MM.1S (cell line): ENCODE data around the gene LIME1.

ENCODE experiments used
- DNase-seq: peaks from one replicate; pipeline ENCODE4 v3.0.0-alpha.2; 2015
- H2AFZ ChIP-seq: fragments of 300-600 bp; sonication (generic); 2 replicates; pipeline ENCODE4 v1.6.0; 2016; ENCODE audit warnings: antibody characterized with exemption, low read length
- H3F3A ChIP-seq: fragments of 300-600 bp; sonication (generic); 2 replicates; pipeline ENCODE4 v1.6.1; 2016; ENCODE audit warnings: mild to moderate bottlenecking, antibody characterized with exemption, low read length, moderate library complexity, mixed read lengths; ENCODE audit not compliant: insufficient read depth
- H3K27ac ChIP-seq: fragments of 300-600 bp; sonication (generic); 2 replicates; pipeline ENCODE4 v1.5.1; 2016; ENCODE audit warnings: mild to moderate bottlenecking, low read length
- H3K27me3 ChIP-seq: fragments of 300-600 bp; sonication (generic); replicated peaks from 2 replicates; pipeline ENCODE4 v1.6.0; 2016; ENCODE audit warnings: low read length; ENCODE audit not compliant: insufficient read depth
- H3K36me3 ChIP-seq: fragments of 300-600 bp; sonication (generic); replicated peaks from 2 replicates; pipeline ENCODE4 v1.6.1; 2016; ENCODE audit warnings: mild to moderate bottlenecking, low read length, mixed read lengths; ENCODE audit not compliant: insufficient read depth
- H3K4me1 ChIP-seq: fragments of 300-600 bp; sonication (generic); 2 replicates; pipeline ENCODE4 v1.6.1; 2016; ENCODE audit warnings: low read length, mixed read lengths
- H3K4me2 ChIP-seq: fragments of 300-600 bp; sonication (generic); 2 replicates; pipeline ENCODE4 v1.6.0; 2016; ENCODE audit warnings: low read depth, low read length
- H3K4me3 ChIP-seq: fragments of 300-600 bp; sonication (generic); 2 replicates; pipeline ENCODE4 v1.5.1; 2016; ENCODE audit warnings: low read length, mixed read lengths
- H3K79me2 ChIP-seq: fragments of 300-600 bp; sonication (generic); 2 replicates; pipeline ENCODE4 v1.6.1; 2016; ENCODE audit warnings: mixed run types, low read length, mixed read lengths
- H3K9ac ChIP-seq: fragments of 300-600 bp; sonication (generic); 2 replicates; pipeline ENCODE4 v1.6.1; 2016; ENCODE audit warnings: low read length, mixed read lengths
- H3K9me2 ChIP-seq: fragments of 300-600 bp; sonication (generic); replicated peaks from 2 replicates; pipeline ENCODE4 v1.6.1; 2016; ENCODE audit warnings: mild to moderate bottlenecking, low read length, mixed read lengths; ENCODE audit not compliant: insufficient read depth
- H3K9me3 ChIP-seq: fragments of 300-600 bp; sonication (generic); replicated peaks from 2 replicates; pipeline ENCODE4 v1.6.1; 2016; ENCODE audit warnings: mild to moderate bottlenecking, low read length, mixed read lengths; ENCODE audit not compliant: insufficient read depth
- H4K20me1 ChIP-seq: fragments of 300-600 bp; sonication (generic); 2 replicates; pipeline ENCODE4 v1.6.1; 2016; ENCODE audit warnings: mild to moderate bottlenecking, low read length, moderate library complexity, mixed read lengths; ENCODE audit not compliant: insufficient read depth
- EZH2 ChIP-seq: fragments of 300-600 bp; sonication (generic); optimal IDR thresholded peaks from 2 replicates; pipeline ENCODE3; 2017; ENCODE audit warnings: low read depth, mild to moderate bottlenecking, antibody characterized with exemption, low read length, mixed read lengths
- EZH2phosphoT487 ChIP-seq: fragments of 300-600 bp; sonication (generic); IDR thresholded peaks from 2 replicates; pipeline ENCODE4 v1.6.1; 2018; ENCODE audit warnings: antibody characterized with exemption, low read length
- TF ChIP-seq, protein P1 (sequence below): fragments of 300-600 bp; sonication (generic); IDR thresholded peaks from 2 replicates; pipeline ENCODE4 v1.5.1; 2016; ENCODE audit warnings: antibody characterized with exemption, low read length, mixed read lengths

Gene LIME1

DNA sequence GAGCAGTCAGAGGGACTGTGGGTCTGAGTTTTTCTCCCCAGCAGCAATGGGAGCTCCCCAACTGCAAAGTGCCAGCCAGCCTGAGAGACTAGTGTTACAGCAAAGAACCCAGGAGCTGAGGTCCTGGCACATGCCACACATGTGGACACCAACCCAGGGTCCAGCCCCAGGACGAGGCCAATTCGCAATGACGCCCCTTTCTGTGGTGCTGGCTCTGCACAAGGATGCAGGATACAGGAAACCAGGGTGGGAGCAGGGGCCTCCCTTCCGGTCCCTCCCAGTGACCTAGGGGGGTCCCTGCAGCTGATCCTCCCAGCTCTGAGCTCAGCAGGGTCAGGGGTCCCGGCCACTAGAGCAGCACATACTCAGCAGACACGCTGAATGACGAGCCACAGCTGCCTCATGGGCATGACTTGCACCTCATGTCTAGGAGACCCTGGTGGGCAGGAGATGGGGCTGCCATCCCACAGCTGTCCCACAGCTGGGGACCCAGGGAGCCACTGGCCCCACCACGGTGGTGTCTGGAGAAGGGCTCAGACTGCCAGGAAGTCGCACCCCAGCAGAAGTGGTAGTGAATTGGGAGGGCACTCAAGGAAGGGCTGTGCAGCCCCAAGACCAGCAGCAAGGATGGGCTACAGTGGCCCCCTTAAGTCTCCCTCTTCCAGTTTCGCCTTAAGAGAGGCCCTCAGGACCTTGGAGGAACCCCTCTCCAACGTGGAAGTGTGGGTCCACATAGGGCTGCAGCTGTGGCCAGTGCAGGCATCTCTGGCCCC lies 32.3 kb upstream of the LIME1 start:
- H3K4me3 ChIP-seq, result no peak overlapping the region
- H3K9me3 ChIP-seq, result no peaks in the 10 kb centered on the region
- DNase-seq, result no peak
- no peaks in the 10 kb centered on the region; the same call in 1 of the 2 replicates for H3K36me3 ChIP-seq
- H3K4me1 ChIP-seq, result peaks cover 13% of the 10 kb centered on the region
- no peak overlapping the region for H2AFZ ChIP-seq
- peaks cover 49% of the 10 kb centered on the region for H3K79me2 ChIP-seq
- no peak overlapping the region for H3K9ac ChIP-seq
- H3K4me2 ChIP-seq, result no peak overlapping the region
- H3K27ac ChIP-seq, result no peak overlapping the region
- peaks cover 9% of the 10 kb centered on the region; the same call in 1 of the 2 replicates for H3F3A ChIP-seq
- TF ChIP-seq EZH2phosphoT487 (no peak), EZH2 (no peak)
- TF ChIP-seq, protein P1, sequence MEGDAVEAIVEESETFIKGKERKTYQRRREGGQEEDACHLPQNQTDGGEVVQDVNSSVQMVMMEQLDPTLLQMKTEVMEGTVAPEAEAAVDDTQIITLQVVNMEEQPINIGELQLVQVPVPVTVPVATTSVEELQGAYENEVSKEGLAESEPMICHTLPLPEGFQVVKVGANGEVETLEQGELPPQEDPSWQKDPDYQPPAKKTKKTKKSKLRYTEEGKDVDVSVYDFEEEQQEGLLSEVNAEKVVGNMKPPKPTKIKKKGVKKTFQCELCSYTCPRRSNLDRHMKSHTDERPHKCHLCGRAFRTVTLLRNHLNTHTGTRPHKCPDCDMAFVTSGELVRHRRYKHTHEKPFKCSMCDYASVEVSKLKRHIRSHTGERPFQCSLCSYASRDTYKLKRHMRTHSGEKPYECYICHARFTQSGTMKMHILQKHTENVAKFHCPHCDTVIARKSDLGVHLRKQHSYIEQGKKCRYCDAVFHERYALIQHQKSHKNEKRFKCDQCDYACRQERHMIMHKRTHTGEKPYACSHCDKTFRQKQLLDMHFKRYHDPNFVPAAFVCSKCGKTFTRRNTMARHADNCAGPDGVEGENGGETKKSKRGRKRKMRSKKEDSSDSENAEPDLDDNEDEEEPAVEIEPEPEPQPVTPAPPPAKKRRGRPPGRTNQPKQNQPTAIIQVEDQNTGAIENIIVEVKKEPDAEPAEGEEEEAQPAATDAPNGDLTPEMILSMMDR, result no peak
- peaks cover 4% of the 10 kb centered on the region; the same call in 1 of the 2 replicates for H4K20me1 ChIP-seq
- H3K27me3 ChIP-seq, result no peaks in the 10 kb centered on the region
- no peaks in the 10 kb centered on the region for H3K9me2 ChIP-seq

DNA sequence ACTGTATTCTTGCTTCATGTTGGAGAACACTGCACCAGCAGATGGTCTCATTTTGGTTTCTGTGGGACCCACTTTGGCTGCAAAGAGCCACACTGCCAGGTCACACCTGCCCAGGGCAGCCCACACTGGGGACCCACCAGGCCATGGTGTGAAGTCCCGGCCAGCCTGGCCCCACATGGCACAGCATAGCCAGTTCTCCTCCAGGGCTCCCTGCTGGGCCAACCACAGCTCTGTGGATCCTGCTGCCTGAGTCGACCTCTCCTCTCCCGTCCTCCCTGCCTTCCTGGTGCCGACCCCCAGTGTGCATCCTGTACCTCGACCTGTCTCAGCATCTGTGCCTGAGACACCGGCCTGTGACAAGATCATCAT lies 31.7 kb upstream of the LIME1 start:
- Histone ChIP-seq H3K79me2 (peaks cover 53% of the 10 kb centered on the region), H3F3A (peaks cover 9% of the 10 kb centered on the region; the same call in 1 of the 2 replicates), H3K27me3 (no peaks in the 10 kb centered on the region), H3K4me2 (no peak overlapping the region), H3K36me3 (no peaks in the 10 kb centered on the region; the same call in 1 of the 2 replicates), H3K4me3 (no peak overlapping the region), H3K9me3 (no peaks in the 10 kb centered on the region), H3K9ac (no peak overlapping the region), H3K9me2 (no peaks in the 10 kb centered on the region), H2AFZ (no peak overlapping the region), H4K20me1 (peaks cover 4% of the 10 kb centered on the region; the same call in 1 of the 2 replicates), H3K4me1 (peaks cover 14% of the 10 kb centered on the region), H3K27ac (no peak overlapping the region)
- DNase-seq, result no peak
- TF ChIP-seq EZH2phosphoT487 (no peak), EZH2 (no peak)
- TF ChIP-seq, protein P1, result no peak

DNA sequence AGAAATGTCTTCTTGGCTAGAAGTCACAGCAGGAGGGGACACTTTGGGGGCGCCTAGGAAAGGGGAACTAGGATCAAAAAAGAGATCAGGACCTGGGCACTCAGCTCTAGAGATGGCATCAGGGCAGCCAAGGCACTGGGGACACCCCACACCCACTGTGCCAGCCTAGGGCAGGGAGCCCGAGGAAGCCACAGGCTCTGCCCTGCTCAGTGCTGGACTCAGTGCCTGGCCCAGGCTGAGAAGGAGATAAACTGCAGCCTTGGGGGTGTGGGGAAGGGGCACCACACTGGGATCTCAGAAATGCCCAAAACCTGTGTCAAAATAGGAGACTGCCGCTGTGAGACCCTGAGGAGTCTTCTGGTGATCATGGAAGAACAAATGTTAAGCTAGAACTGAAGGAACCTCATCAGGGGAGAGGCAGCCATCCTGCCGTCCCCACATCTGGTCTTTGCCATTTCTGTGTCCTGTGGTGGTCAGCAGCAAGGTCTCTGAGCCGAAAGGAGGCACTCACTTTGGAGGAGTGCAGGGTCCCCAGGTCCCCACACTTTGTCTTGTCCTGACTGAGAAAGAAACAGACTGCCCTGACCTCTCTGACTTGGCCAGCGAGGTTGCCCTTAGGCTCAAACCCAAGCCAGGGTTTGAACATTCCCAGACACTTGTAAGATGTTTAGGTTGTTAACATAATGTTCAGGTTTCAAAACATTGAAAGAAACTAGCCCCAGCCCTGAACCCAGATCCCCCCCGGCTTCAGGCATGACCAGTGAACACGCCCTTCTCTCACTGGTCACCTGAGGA lies 31.0 kb upstream of the LIME1 start:
- Histone ChIP-seq H3F3A (0 out of 2 replicates have a peak, but pooled peaks cover 9% of the 10 kb centered on the region), H3K4me2 (no peak overlapping the region), H4K20me1 (peaks cover 4% of the 10 kb centered on the region; the same call in 1 of the 2 replicates), H3K36me3 (no peaks in the 10 kb centered on the region; the same call in 1 of the 2 replicates), H2AFZ (no peak overlapping the region), H3K4me3 (no peak overlapping the region), H3K9me3 (no peaks in the 10 kb centered on the region), H3K27ac (no peak overlapping the region), H3K4me1 (peaks cover 14% of the 10 kb centered on the region), H3K9ac (no peak overlapping the region), H3K27me3 (no peaks in the 10 kb centered on the region), H3K79me2 (peaks cover 58% of the 10 kb centered on the region), H3K9me2 (no peaks in the 10 kb centered on the region)
- DNase-seq, result no peak
- TF ChIP-seq, protein P1, result no peak
- TF ChIP-seq EZH2phosphoT487 (no peak), EZH2 (no peak)
